NCI-H1930 (cell line): ENCODE results near the gene LGALS9B.
"Not testable (repeated sequence)": the region's sequence is repeated elsewhere in the genome, so short reads cannot be mapped to it uniquely, and the experiment has no call there.

Source experiments
- DNase-seq, 2 experiments: peaks; one replicate each; lab custom pipeline; 2025; lab: John Stamatoyannopoulos, UW

Gene LGALS9B

GRCh38 chr17:20466999-20467398, 340 bp downstream of the LGALS9B start:
- not testable (repeated sequence) for DNase-seq

- DNase-seq, result not testable (repeated sequence)
Measured at GRCh38 chr17:20466553-20466952, 786 bp downstream of the LGALS9B start.

- DNase-seq, result not testable (repeated sequence)
Measured at GRCh38 chr17:20465535-20465934, 1.8 kb downstream of the LGALS9B start.

DNA sequence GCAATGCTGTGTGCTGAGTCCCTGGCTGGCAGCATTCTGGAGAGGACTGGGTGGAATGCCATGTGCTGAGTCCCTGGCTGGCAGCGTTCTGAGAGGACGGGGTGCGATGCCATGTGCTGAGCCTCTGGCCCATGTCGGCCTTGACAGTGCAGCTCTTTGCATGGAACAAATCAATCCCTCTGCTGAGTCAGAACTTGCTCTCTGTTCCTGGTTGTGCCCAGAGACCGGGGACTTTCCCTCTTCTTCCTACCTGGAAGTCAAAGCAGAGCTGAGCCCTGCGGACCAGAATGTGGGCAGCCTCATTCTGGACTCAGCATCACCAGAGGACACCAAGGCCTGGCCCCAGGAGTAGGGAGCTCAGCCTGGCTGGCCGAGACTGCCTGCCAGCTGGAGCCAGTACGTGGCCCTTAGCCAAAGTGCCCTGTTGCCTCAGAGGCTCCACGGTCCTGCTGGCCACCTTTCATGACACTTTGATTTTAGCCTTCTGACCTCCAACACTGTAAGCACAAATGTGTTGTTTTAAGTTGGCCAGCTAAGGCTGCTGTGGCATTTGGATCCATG, 2.4 kb downstream of the LGALS9B start:
- not testable (repeated sequence) for DNase-seq

- DNase-seq, result not testable (repeated sequence)
Measured at GRCh38 chr17:20462158-20462557, 5.2 kb downstream of the LGALS9B start.

- DNase-seq, result not testable (repeated sequence)
Measured at GRCh38 chr17:20457848-20458381, 9.4 kb downstream of the LGALS9B start.

GRCh38 chr17:20455106-20455505, 12.2 kb downstream of the LGALS9B start:
- DNase-seq, result not testable (repeated sequence)

- not testable (repeated sequence) for DNase-seq
Measured at GRCh38 chr17:20453820-20454434, 13.4 kb downstream of the LGALS9B start.

- DNase-seq, result not testable (repeated sequence)
Measured at GRCh38 chr17:20450852-20451251, 16.5 kb downstream of the LGALS9B start.

- not testable (repeated sequence) for DNase-seq
Measured at GRCh38 chr17:20447534-20448321, 19.6 kb downstream of the LGALS9B start.

- not testable (repeated sequence) for DNase-seq
Measured at GRCh38 chr17:20446895-20447294, 20.4 kb downstream of the LGALS9B start.

GRCh38 chr17:20444581-20445236, 22.6 kb downstream of the LGALS9B start:
- not testable (repeated sequence) for DNase-seq

DNA sequence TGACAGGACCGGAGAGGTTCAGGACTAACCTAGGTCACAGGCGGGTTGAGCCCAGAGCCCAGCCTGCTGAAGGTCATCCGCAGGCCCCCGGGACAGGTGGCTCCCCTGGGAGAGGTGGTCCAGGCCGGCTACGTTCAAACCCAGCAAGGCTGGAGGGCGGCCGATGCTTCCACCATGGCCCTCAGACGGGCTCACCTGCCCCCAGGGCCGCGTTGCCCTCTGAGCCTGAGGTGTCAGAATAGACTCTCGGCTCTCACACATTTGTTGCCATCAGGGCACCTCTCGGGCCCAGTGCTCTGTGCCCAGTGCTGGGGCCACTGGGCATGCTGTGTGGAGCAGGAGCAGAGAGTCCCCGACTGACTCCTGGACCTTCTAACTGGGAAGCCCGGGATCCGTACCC, 23.2 kb downstream of the LGALS9B start:
- not testable (repeated sequence) for DNase-seq

DNA sequence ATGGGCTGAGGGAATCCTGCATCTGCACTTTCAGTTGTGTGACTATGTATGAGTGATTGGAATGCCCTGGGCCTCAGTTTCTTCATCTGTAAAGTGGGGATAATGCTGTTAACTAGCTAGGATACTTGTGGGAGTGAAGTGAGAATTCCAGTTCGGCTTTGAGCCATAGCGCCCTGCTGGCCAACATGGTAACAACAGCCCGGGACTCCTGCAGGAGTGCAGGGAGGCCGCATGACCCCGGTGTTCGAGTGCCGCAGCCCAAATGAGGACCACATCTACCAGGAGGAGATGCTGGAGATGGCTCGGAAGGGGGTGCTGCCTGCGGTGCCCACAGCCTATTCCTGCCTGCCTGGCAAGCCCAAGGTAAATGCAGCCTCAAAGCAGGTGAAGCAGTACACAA, 23.7 kb downstream of the LGALS9B start:
- not testable (repeated sequence) for DNase-seq

GRCh38 chr17:20440665-20441064, 26.7 kb downstream of the LGALS9B start:
- not testable (repeated sequence) for DNase-seq

DNA sequence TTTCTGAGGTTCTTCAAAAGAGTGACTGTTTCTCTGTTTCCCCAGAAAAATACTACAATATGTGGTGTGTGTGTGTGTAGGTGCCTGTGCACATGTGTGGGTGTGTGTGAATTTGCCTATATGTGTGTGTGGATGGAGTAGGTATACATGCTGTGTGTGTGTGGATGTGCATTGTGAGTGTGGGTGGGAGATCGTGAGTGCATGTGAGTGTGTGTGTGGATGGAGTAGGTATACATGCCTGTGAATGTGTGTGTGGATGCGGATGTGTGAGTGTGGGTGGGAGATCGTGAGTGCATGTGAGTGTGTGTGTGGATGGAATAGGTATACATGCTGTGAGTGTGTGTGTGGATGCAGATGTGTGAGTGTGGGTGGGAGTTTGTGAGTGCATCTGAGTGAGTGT, 32.2 kb downstream of the LGALS9B start:
- DNase-seq, result not testable (repeated sequence)

DNA sequence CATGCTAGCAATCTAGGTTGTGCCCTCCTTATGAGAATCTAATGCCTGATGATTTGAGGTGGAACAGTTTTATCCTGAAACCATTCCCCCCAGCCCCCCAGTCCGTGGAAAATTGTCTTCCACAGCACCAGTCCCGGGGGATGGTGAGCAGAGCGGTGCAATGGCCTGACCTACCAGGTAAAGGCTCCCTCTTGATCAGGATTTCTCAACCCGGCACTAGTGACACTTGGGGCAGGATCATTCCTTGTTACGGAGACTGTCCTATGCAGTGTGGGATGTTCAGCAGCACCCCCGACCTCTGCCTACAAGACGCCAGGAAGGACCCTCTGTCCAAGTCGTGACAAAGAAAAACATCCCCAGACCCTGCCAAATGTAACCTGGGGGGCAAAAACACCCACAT, 34.0 kb downstream of the LGALS9B start:
- DNase-seq, result not testable (repeated sequence)

GRCh38 chr17:20427264-20427663, 40.1 kb downstream of the LGALS9B start:
- DNase-seq, result not testable (repeated sequence)

GRCh38 chr17:20422826-20423225, 44.5 kb downstream of the LGALS9B start:
- DNase-seq, result not testable (repeated sequence)

DNA sequence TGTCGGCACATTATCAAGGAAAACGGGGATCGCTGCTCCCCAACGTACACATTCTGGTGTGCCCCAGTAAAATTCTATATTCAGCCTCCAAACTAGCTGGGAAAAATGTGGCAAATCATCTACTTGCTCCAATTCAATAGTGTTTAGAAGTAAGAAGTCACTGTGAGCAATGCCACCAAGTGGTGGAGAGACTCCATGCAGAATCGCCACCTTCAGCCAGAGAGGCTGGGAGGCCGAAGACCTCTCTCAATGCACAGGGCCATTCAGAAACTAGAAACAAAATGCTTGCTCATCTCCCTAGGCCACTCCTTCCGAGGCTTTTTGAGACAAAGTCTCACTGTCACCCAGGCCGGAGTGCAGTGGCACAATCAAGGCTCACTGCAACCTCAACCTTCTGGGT, 48.5 kb downstream of the LGALS9B start:
- not testable (repeated sequence) for DNase-seq

- not testable (repeated sequence) for DNase-seq
Measured at GRCh38 chr17:20417492-20418080, 49.8 kb downstream of the LGALS9B start.
